Adipocyte (in vitro differentiated cells): ENCODE measurements around the gene CXorf49.
"Not testable (repeated sequence)": the region's sequence is repeated elsewhere in the genome, so short reads cannot be mapped to it uniquely, and the experiment has no call there.

ENCODE experiments used
- DNase-seq: peaks from one replicate; pipeline ENCODE4 v3.0.0-alpha.2; 2015; ENCODE audit warnings: low read depth
- H3K27me3 ChIP-seq: replicated peaks from 2 replicates; pipeline ENCODE4 v1.7.0; 2013; ENCODE audit warnings: mild to moderate bottlenecking, low read length, moderate library complexity; ENCODE audit not compliant: control insufficient read depth, insufficient read depth
- H3K36me3 ChIP-seq: 2 replicates; pipeline ENCODE4 v1.7.0; 2013; ENCODE audit warnings: low read length, mild to moderate bottlenecking, moderate library complexity; ENCODE audit not compliant: control insufficient read depth, insufficient read depth, severe bottlenecking
- H3K4me1 ChIP-seq: 2 replicates; pipeline ENCODE4 v1.7.0; 2013; ENCODE audit warnings: mild to moderate bottlenecking, low read length, moderate library complexity; ENCODE audit not compliant: control insufficient read depth, insufficient read depth
- H3K4me3 ChIP-seq: 2 replicates; pipeline ENCODE4 v1.7.0; 2013; ENCODE audit warnings: mild to moderate bottlenecking, low read length, moderate library complexity
- H3K9ac ChIP-seq: 2 replicates; pipeline ENCODE4 v1.7.0; 2013; ENCODE audit warnings: mild to moderate bottlenecking, low read length, moderate library complexity
- H3K9me3 ChIP-seq: 2 replicates; pipeline ENCODE4 v1.7.0; 2013; ENCODE audit warnings: mild to moderate bottlenecking, low read length, moderate library complexity; ENCODE audit not compliant: control insufficient read depth

Gene CXorf49

DNA sequence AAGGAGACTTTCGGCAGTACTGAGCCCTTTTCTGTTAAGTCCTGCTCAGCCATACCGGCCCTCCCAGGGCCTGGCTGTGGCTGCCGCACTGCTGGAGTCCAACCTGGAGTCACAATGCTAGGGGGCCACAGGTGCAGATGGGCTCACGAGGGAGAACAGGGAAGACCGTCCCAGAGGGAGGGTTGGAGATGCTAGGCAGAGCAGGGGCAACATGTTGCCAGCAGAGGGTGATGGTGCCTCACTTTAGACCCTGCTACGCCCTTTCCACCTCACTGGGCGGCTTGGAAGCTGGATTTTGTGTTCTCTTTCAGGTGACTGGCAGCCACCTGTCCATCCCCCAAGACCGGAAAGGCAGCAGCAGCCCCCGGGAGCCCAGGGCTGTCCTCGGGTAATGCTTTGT lies 48.1 kb downstream of the CXorf49 start:
- H3K9ac ChIP-seq, H3K4me3 ChIP-seq, H3K4me1 ChIP-seq, H3K9me3 ChIP-seq, H3K36me3 ChIP-seq: not testable (repeated sequence)
- DNase-seq = peak; percentile 22
- H3K27me3 ChIP-seq = peaks cover 23% of the 10 kb centered on the region

DNA sequence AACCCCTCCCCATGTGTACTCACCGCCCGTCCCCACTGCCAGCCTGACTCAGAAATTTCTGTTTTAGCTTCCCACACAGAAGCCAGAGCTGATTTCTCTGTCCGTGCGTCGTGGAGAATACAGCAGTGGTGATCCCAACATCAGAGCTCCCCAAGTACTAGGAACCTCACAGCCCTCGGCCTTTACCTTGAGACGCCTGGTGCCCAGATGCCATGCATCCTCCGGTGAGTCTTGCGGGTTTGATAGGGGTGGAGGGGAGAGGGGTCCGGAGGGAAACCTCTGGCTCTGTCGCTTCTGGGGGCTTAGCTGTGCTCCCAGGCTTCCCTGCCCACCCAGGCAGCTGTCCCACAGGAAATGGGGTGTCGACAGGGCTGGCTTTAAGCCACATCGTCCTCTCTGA lies 48.6 kb downstream of the CXorf49 start:
- Histone ChIP-seq H3K36me3 (no peaks in the 10 kb centered on the region), H3K4me3 (no peak overlapping the region), H3K27me3 (peaks cover 23% of the 10 kb centered on the region), H3K4me1 (no peaks in the 10 kb centered on the region), H3K9me3 (peaks cover 5% of the 10 kb centered on the region), H3K9ac (no peak overlapping the region)
- DNase-seq = no peak

DNA sequence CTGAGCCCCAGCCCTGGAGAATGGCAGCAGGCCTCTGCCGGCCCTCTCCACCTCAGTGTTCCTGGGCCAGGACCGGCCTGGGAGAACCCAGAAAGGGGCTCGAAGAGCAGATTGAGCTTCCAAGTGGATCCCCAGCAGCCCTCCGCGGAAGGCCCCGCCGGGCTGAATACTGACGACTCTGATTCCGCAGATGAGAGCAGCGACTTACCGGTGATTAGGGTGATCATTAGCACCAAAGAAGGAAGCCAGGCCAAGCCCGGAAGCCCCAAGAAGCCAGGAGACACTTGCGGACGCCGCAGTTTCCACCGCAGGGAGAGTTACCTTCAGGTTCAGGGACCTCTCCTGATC lies 49.9 kb downstream of the CXorf49 start:
- Histone ChIP-seq H3K9ac (no peak overlapping the region), H3K4me3 (no peak overlapping the region), H3K27me3 (peaks cover 18% of the 10 kb centered on the region), H3K4me1 (no peaks in the 10 kb centered on the region), H3K9me3 (no peaks in the 10 kb centered on the region), H3K36me3 (no peaks in the 10 kb centered on the region)
- no peak for DNase-seq

DNA sequence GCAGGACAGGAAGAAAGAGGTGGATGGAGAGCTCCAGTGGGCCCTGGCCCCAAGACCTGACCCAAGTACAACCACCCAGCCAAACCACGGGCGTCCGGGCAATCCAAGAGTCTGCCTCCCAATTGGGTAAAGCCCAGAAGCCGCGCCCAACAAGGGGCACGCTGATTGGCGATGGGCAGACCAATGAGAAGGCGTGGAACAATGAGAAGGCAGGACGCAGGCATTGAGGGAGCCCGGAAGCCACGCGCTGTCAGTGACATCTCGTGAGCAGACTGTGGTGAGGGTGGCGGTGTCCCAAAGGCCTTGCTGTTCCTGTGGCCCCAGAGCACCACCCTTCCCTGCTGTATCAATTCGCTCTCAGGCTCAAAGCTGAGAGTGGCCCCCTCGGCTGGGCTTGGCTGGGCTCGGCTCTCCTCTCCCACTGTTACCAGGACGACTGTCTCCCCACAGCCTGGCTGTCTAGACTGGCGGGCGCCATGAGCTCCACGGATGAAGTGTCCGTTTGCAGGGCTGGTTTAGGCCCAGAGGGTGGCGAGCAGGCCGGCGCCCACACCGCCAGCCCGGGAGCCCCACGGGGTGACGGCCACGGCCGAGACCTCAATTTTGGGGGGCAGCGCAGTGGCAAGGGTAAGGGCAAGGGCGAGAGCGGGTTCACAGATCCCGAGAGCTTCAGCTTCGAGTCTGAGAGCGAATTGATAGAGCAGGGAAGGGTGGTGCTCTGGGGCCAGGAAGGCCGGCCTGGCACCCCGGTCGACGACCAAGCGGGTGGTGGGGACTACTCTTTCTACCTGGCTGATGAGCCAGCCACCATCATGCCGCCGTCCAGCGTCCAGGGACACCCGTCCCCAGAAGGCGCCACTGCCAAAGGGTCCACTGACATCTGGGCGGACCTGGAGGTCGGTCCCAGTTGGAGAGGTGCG lies 50.5 kb downstream of the CXorf49 start, which contains the start of gene LOC101059915:
Gene LOC101059915, plus strand, starts transcription at position 219 of the 920 bp plus-strand sequence.
- Histone ChIP-seq H3K9ac (no peak within 1 kb of the TSS), H3K4me3 (no peak within 1 kb of the TSS), H3K27me3 (peaks cover 17% of the 10 kb centered on the region), H3K4me1 (no peaks in the 10 kb centered on the region), H3K9me3 (no peaks in the 10 kb centered on the region), H3K36me3 (no peaks in the 10 kb centered on the region)
- DNase-seq = no peak

DNA sequence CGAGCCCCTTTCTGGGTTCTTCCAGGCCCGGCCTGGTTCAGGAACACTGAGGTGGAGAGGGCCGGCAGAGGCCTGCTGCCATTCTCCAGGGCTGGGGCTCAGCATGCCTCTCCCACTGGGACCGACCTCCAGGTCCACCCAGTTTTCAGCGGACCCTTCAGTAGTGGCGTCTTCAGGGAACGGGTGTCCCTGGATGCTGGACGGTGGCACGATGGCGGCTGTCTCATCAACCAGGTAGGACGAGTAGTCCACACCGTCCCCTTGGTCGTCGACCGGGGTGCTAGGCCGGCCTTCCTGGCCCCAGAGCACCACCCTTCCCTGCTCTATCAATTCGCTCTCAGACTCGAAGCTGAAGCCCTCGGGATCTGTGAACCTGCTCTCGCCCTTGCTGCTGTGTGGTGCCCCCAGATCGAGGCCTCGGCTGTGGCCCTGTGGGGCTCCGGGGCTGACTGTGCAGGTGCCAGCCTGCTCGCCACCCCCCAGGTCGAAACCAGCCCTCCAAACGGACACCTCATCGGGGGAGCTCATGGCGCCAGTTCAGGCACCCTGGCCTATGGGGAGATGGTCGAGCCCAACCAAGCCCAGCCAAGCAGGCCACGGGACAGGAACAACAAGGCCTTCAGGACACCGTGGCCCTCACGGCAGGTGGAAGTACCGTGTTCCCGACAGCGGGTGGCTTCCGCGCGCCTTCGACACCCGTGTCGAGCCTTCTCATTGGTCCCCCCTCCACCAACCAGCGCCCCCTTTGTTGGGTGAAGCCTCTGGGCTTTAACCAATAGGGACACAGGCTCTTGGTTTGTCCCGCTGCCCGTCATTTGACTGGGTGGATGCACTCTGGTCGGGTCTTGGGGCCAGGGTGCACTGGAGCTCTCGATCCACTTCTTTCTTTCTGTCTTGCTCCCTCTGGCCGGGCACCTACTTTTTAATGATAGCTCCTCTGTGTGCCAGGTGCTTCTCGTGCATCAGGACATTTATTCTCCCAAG lies 51.6 kb downstream of the CXorf49 start:
- Histone ChIP-seq H3K4me3 (no peak overlapping the region), H3K9me3 (no peaks in the 10 kb centered on the region), H3K9ac (no peak overlapping the region), H3K27me3 (peaks cover 21% of the 10 kb centered on the region), H3K4me1 (no peaks in the 10 kb centered on the region), H3K36me3 (no peaks in the 10 kb centered on the region)
- no peak for DNase-seq

DNA sequence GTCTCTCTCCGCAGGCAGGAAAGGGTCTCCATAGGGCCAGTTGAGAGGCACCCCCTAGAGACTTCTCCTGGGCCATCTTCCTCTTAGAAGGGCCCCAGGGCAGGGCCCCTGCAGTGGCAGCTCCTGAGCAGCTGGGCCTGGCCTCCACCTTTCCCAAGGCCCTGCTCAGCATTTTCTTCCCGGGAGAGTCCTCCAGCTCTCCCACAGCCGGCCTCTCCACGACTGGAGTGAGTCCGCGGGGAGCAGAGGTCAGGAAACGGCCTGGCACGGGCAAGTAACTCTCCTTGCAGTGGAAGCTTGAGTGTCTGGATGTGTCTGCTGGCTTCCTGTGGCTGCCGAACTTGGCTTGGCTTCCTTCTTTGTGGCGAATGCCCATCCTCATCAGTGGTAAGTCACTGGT lies 52.3 kb downstream of the CXorf49 start:
- Histone ChIP-seq H3K4me1 (no peaks in the 10 kb centered on the region), H3K36me3 (no peaks in the 10 kb centered on the region), H3K9me3 (no peaks in the 10 kb centered on the region), H3K4me3 (no peak overlapping the region), H3K27me3 (peaks cover 17% of the 10 kb centered on the region), H3K9ac (no peak overlapping the region)
- no peak for DNase-seq

DNA sequence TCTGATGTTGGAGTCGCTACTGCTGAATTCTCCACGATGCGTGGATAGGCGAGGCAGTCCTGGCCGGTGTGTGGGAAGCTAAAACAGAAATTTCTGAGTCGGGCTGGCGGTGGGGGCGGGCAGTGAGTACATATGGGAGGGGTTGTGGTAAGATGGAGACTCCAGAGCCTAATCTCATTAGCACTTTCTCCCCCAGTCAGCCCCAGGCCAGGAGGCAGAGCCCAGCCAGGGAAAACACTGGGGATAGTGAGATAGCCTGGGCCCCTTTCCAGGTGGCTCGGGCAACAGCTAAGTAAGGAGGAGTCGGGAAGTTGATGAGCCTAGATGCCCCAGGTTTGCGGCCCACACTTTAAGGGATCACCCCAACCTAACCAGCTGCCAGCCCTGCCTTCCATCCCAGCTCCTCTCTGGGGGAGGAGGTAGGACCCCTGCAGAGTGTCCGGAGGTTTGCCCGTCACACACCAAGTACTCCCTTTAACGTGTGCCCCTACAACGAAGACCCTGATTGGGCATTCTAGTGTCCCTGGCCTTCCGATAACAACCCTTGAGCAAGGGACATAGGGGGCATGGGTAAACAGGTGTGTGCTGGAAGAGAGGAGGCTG lies 53.1 kb downstream of the CXorf49 start:
- peaks cover 17% of the 10 kb centered on the region for H3K27me3 ChIP-seq
- H3K4me3 ChIP-seq = no peak overlapping the region
- H3K36me3 ChIP-seq = no peaks in the 10 kb centered on the region
- H3K9ac ChIP-seq = no peak overlapping the region
- H3K4me1 ChIP-seq = no peaks in the 10 kb centered on the region
- no peaks in the 10 kb centered on the region for H3K9me3 ChIP-seq
- no peak for DNase-seq
